KMS-11 (cell line): ENCODE measurements around the gene GANAB.

Experiments used
- H2AFZ ChIP-seq: fragments of 200-600 bp; sonication (generic); 2 replicates; pipeline ENCODE4 v1.6.1; 2016; ENCODE audit warnings: antibody characterized with exemption, mixed run types, low read depth
- H3K27ac ChIP-seq: fragments of 200-600 bp; sonication (generic); 2 replicates; pipeline ENCODE4 v1.6.1; 2016; ENCODE audit warnings: mild to moderate bottlenecking, mixed run types
- H3K27me3 ChIP-seq: fragments of 200-600 bp; sonication (generic); 2 replicates; pipeline ENCODE4 v1.6.1; 2017; ENCODE audit warnings: mild to moderate bottlenecking, low read depth, mixed run types, moderate library complexity; ENCODE audit not compliant: insufficient read depth
- H3K36me3 ChIP-seq: fragments of 200-600 bp; sonication (generic); 2 replicates; pipeline ENCODE4 v1.6.1; 2017; ENCODE audit warnings: mild to moderate bottlenecking, mixed run types; ENCODE audit not compliant: insufficient read depth
- H3K4me1 ChIP-seq: fragments of 200-600 bp; sonication (generic); 2 replicates; pipeline ENCODE4 v1.6.1; 2016; ENCODE audit warnings: mild to moderate bottlenecking, low read depth, mixed run types; ENCODE audit not compliant: poor library complexity, severe bottlenecking
- H3K4me2 ChIP-seq: fragments of 200-600 bp; sonication (generic); 2 replicates; pipeline ENCODE4 v1.7.0; 2016; ENCODE audit warnings: mild to moderate bottlenecking, mixed run types
- H3K4me3 ChIP-seq: fragments of 200-600 bp; sonication (generic); IDR thresholded peaks from 2 replicates; pipeline ENCODE4 v1.6.1; 2017; ENCODE audit warnings: low read depth, low read length, mixed read lengths; ENCODE audit not compliant: insufficient read depth
- H3K79me2 ChIP-seq: fragments of 200-600 bp; sonication (generic); 2 replicates; pipeline ENCODE4 v1.6.1; 2016; ENCODE audit warnings: low read depth, mixed run types; ENCODE audit not compliant: insufficient read depth
- H3K9ac ChIP-seq: fragments of 200-600 bp; sonication (generic); 2 replicates; pipeline ENCODE4 v1.6.1; 2016; ENCODE audit warnings: mild to moderate bottlenecking, mixed run types
- H4K20me1 ChIP-seq: fragments of 200-600 bp; sonication (generic); 2 replicates; pipeline ENCODE4 v1.6.1; 2016; ENCODE audit warnings: mild to moderate bottlenecking, mixed run types; ENCODE audit not compliant: insufficient read depth
- CTCF ChIP-seq: fragments of 200-600 bp; sonication (generic); conservative IDR thresholded peaks from 2 replicates; pipeline ENCODE4 v1.6.1; 2017; ENCODE audit warnings: low read depth, mild to moderate bottlenecking, antibody characterized with exemption, low read length, moderate library complexity, mixed read lengths

The GANAB gene

DNA sequence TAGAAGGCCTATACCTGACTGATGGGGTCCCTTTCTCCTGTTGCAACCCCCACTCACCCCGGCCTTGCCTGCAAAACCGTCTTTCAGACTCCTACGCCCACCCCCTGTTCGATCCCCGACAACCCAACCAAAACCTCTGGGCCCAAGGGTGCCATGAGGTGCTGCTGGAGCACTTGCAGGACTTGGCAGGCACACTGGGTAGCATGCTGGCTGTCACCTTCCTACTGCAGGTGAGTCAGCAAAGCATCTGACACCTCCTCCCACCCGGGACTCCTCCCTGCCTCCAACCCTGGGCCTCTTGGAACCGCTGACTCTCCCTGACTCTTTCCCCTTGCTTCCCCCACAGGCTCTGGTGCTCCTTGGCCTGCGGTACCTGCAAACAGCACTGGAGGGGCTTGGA lies 32.1 kb downstream of the GANAB start:
- Histone ChIP-seq H2AFZ (no peak overlapping the region), H3K4me1 (peaks cover 28% of the 10 kb centered on the region), H4K20me1 (no peaks in the 10 kb centered on the region), H3K27ac (no peak overlapping the region; the same call in 1 of the 2 replicates), H3K36me3 (no peaks in the 10 kb centered on the region), H3K79me2 (no peaks in the 10 kb centered on the region), H3K27me3 (no peaks in the 10 kb centered on the region), H3K4me3 (no peak overlapping the region), H3K9ac (no peak overlapping the region), H3K4me2 (no peak overlapping the region)
- no peak for TF ChIP-seq CTCF

DNA sequence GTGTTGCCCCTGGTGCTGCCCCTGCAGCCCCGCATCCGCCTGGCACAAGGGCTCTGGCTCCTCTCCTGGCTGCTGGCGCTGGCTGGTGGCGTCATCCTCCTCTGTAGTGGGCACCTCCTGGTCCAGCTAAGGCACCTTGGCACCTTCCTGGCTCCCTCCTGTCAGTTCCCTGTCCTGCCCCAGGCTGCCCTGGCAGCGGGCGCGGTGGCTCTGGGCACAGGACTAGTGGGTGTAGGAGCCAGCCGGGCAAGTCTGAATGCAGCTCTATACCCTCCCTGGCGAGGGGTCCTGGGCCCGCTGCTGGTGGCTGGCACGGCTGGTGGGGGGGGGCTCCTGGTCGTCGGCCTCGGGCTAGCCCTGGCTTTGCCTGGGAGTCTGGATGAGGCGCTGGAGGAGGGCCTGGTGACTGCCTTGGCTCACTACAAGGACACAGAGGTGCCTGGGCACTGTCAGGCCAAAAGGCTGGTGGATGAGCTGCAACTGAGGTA lies 33.1 kb downstream of the GANAB start:
- H3K27ac ChIP-seq = no peak overlapping the region
- no peak for TF ChIP-seq CTCF
- no peaks in the 10 kb centered on the region for H4K20me1 ChIP-seq
- H3K4me1 ChIP-seq = peaks cover 28% of the 10 kb centered on the region
- no peaks in the 10 kb centered on the region for H3K27me3 ChIP-seq
- no peaks in the 10 kb centered on the region for H3K36me3 ChIP-seq
- H3K9ac ChIP-seq = no peak overlapping the region
- no peak overlapping the region for H3K4me3 ChIP-seq
- peak overlapping the region; percentile 39; the same call in 1 of the 2 replicates for H3K4me2 ChIP-seq
- H3K79me2 ChIP-seq = no peaks in the 10 kb centered on the region
- no peak overlapping the region for H2AFZ ChIP-seq

DNA sequence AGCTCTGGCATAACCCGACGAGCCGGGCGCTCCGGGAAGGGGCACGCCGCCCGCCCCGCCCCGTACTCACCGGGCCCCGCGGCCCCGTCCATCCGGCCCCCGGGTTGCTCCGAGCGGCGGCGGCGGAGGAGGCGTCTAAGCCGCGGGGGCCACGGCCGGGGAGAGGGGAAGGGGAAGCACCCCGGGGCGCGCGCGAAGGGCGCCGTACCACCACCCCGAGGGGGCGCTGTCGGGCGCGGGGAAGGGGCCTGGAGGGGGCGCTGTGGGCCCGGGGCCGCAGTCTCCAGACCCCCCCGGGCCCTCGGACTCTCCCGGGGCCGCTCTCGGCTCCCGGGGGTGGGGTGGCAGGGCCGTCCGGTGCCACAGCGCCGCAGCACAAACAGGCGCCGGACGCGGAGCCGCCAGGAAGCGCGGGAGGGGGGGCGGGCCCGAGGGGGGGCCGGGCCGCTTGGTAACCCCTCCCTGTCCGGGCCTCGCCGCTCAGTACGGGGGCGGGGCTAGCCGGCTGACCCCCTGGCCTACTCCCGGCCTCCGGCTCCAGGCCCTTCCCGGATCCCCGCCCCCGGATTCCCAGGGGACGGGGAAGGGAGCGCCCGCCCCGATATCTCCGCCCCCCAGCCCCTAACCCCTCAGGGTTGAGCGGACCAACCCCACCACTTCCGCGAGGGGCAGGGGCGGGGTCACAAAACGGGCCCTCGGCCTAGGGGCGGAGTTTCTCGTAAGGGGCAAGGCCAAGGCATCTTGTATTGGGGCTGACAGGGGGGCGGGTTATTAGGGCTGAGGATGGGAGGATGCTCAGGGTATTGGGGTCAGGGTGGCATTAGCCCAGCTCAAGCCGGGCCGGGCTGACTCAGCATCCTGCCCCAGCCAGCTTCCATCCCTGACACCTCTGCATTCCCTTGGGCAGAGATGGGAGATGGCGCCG lies 33.8 kb downstream of the GANAB start, which contains the start of the genes EML3 and ROM1:
TSS of gene EML3 (minus strand) at position 410 of the 925 bp plus-strand sequence. CDS start at position 92, 318 bp downstream.
TSS of gene ROM1 (plus strand) at position 892 of the 925 bp plus-strand sequence. CDS start at position 917, 25 bp downstream.
- peaks cover 32% of the 10 kb centered on the region for H3K4me1 ChIP-seq
- no peaks in the 10 kb centered on the region for H3K36me3 ChIP-seq
- H4K20me1 ChIP-seq = no peaks in the 10 kb centered on the region
- H3K27ac ChIP-seq = peak within 1 kb of the TSS; percentile 65
- H3K27me3 ChIP-seq = no peaks in the 10 kb centered on the region
- no peak within 1 kb of the TSS for H3K4me3 ChIP-seq
- TF ChIP-seq CTCF = peak; percentile 70
- peak within 1 kb of the TSS; percentile 66 for H2AFZ ChIP-seq
- H3K4me2 ChIP-seq = peak within 1 kb of the TSS; percentile 91
- no peaks in the 10 kb centered on the region for H3K79me2 ChIP-seq
- H3K9ac ChIP-seq = peak within 1 kb of the TSS; percentile 86

DNA sequence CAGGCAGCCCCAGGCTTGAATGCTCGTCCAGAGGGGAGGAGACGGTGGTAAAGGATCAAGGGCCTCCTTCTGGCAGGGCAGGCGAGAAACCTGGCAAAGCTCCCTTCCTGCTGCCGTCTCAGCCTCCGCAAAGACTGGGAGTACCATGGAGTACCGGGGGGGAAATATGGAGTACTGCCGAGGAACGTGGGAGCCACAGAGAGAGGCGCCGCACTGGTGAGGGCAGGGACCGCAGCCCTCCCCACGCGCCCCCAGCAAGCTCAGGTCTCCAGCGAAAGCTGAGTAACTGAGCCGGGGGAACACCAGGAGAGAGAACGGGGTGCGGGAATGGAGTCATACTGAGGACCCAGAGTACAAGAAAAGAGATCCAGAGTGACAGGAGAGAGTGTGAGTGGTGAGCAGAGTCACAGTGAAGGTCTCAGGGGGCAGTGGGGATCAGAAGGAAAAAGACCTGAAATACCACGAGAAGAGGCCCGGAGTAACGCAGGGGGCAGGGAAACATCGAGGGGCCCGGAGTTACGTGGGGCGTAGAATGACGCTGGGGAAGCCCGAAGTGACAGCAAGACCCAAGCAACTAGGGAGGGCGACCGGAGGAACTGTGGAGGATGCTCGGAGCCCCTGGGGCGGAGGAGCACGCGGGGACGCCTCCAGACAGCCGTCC lies 34.6 kb downstream of the GANAB start:
- Histone ChIP-seq H3K9ac (peak overlapping the region; percentile 86), H3K4me2 (peak overlapping the region; percentile 91), H3K79me2 (no peaks in the 10 kb centered on the region), H3K4me3 (no peak overlapping the region), H4K20me1 (no peaks in the 10 kb centered on the region), H3K27me3 (no peaks in the 10 kb centered on the region), H3K36me3 (no peaks in the 10 kb centered on the region), H3K27ac (peak overlapping the region; percentile 65), H2AFZ (peak overlapping the region; percentile 66), H3K4me1 (peaks cover 34% of the 10 kb centered on the region)
- TF ChIP-seq CTCF = no peak
